Neural progenitor cell (in vitro differentiated cells): ENCODE measurements around the gene TSPAN17. TPM values are rescaled to one million over a fixed set of nuclear protein-coding genes. Genes with fewer than 3 reads are reported as not detected.

Experiments
- DNase-seq: peaks from one replicate; pipeline ENCODE4 v3.0.0-alpha.2; 2016; ENCODE audit warnings: low spot score
- H2AFZ ChIP-seq: fragments of 200-600 bp; sonication (generic); replicated peaks from 2 replicates; pipeline ENCODE4 v1.6.1; 2016; ENCODE audit warnings: antibody characterized with exemption
- H3F3A ChIP-seq: fragments of 200-600 bp; sonication (generic); 2 replicates; pipeline ENCODE4 v1.6.1; 2016; ENCODE audit warnings: antibody characterized with exemption, low read depth
- H3K27ac ChIP-seq: fragments of 200-600 bp; sonication (generic); 2 replicates; pipeline ENCODE4 v1.5.1; 2016; ENCODE audit warnings: mild to moderate bottlenecking
- H3K27me3 ChIP-seq: fragments of 200-600 bp; sonication (generic); 2 replicates; pipeline ENCODE4 v1.6.1; 2016; ENCODE audit warnings: mild to moderate bottlenecking, moderate library complexity
- H3K36me3 ChIP-seq: fragments of 200-600 bp; sonication (generic); 2 replicates; pipeline ENCODE4 v1.5.1; 2016
- H3K4me1 ChIP-seq: fragments of 200-600 bp; sonication (generic); 2 replicates; pipeline ENCODE4 v1.6.1; 2016; ENCODE audit warnings: mixed run types
- H3K4me2 ChIP-seq: fragments of 200-600 bp; sonication (generic); 2 replicates; pipeline ENCODE4 v1.6.1; 2016
- H3K4me3 ChIP-seq: fragments of 200-600 bp; sonication (generic); 2 replicates; pipeline ENCODE4 v1.5.1; 2016
- H3K79me2 ChIP-seq: fragments of 200-600 bp; sonication (generic); 2 replicates; pipeline ENCODE4 v1.6.1; 2016; ENCODE audit warnings: low read depth
- H3K9ac ChIP-seq: fragments of 200-600 bp; sonication (generic); 2 replicates; pipeline ENCODE4 v1.6.1; 2016
- H3K9me3 ChIP-seq: fragments of 200-600 bp; sonication (generic); 2 replicates; pipeline ENCODE4 v1.5.1; 2016; ENCODE audit warnings: low read depth
- H4K20me1 ChIP-seq: fragments of 200-600 bp; sonication (generic); 2 replicates; pipeline ENCODE4 v1.6.1; 2016; ENCODE audit warnings: low read depth
- H3K27ac Mint-ChIP-seq: 3 replicates; pipeline ENCODE4 v1.8.0; 2021; ENCODE audit warnings: mixed read lengths
- H3K27me3 Mint-ChIP-seq: 2 replicates; pipeline ENCODE4 v1.8.0; 2022; ENCODE audit warnings: low read depth, mild to moderate bottlenecking, inconsistent platforms, moderate library complexity, mixed read lengths; ENCODE audit not compliant: insufficient read depth
- H3K36me3 Mint-ChIP-seq: 3 replicates; pipeline ENCODE4 v1.8.0; 2021; ENCODE audit warnings: mixed read lengths
- H3K4me1 Mint-ChIP-seq: 3 replicates; pipeline ENCODE4 v1.8.0; 2021; ENCODE audit warnings: mixed read lengths
- H3K4me3 Mint-ChIP-seq: 3 replicates; pipeline ENCODE4 v1.8.0; 2021; ENCODE audit warnings: mild to moderate bottlenecking, moderate library complexity, mixed read lengths
- H3K9me3 Mint-ChIP-seq: 3 replicates; pipeline ENCODE4 v1.8.0; 2020; ENCODE audit warnings: mixed read lengths
- EZH2 ChIP-seq: fragments of 200-600 bp; sonication (generic); IDR thresholded peaks from 2 replicates; pipeline ENCODE4 v1.6.1; 2017; ENCODE audit warnings: antibody characterized with exemption, mild to moderate bottlenecking, moderate library complexity
- EZH2phosphoT487 ChIP-seq: fragments of 200-600 bp; sonication (generic); IDR thresholded peaks from 2 replicates; pipeline ENCODE4 v1.6.1; 2017; ENCODE audit warnings: antibody characterized with exemption
- total RNA-seq: library from RNA; depleted of rRNA; stranded (reverse); fragments of >200 nt; gene quantifications from 2 replicates; pipeline ENCODE4 v1.2.3, GENCODE V29; 2015; ENCODE audit warnings: low replicate concordance
- TF ChIP-seq, protein P1 (sequence below): fragments of 200-600 bp; sonication (generic); IDR thresholded peaks from 2 replicates; pipeline ENCODE4 v1.5.1; 2017; ENCODE audit warnings: antibody characterized with exemption, mild to moderate bottlenecking

TSPAN17 gene
- total RNA-seq, 1 donor from 2014 or later = 25.9 TPM

DNA sequence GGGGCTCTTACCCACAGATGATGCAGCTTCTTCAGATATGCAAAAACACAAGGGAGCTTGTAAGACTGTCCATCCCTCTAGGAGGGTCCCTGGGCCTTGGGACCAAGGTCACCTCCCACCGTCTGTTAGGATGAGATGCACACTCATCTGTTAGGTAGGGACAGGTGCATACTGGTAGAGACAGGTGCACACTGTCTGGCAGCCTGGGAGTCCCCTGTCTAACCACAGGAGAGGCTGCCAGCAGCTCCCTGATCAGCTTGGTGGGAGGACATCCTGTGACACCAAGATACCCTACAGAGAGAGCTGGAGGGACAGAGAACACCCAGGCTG lies 13.2 kb downstream of the TSPAN17 start:
- Mint-ChIP-seq H3K36me3 (no peaks in the 10 kb centered on the region), H3K4me3 (no peak overlapping the region), H3K27me3 (peaks cover 8% of the 10 kb centered on the region), H3K27ac (no peak overlapping the region), H3K4me1 (peaks cover 7% of the 10 kb centered on the region), H3K9me3 (no peaks in the 10 kb centered on the region)
- TF ChIP-seq EZH2 (no peak), EZH2phosphoT487 (no peak)
- TF ChIP-seq, protein P1, sequence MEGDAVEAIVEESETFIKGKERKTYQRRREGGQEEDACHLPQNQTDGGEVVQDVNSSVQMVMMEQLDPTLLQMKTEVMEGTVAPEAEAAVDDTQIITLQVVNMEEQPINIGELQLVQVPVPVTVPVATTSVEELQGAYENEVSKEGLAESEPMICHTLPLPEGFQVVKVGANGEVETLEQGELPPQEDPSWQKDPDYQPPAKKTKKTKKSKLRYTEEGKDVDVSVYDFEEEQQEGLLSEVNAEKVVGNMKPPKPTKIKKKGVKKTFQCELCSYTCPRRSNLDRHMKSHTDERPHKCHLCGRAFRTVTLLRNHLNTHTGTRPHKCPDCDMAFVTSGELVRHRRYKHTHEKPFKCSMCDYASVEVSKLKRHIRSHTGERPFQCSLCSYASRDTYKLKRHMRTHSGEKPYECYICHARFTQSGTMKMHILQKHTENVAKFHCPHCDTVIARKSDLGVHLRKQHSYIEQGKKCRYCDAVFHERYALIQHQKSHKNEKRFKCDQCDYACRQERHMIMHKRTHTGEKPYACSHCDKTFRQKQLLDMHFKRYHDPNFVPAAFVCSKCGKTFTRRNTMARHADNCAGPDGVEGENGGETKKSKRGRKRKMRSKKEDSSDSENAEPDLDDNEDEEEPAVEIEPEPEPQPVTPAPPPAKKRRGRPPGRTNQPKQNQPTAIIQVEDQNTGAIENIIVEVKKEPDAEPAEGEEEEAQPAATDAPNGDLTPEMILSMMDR = no peak
- H2AFZ ChIP-seq = no peak overlapping the region
- no peak for DNase-seq
- H3F3A ChIP-seq = peaks cover 12% of the 10 kb centered on the region
- H3K27me3 ChIP-seq = no peaks in the 10 kb centered on the region
- no peak overlapping the region for H3K9ac ChIP-seq
- H3K4me1 ChIP-seq = peaks cover 14% of the 10 kb centered on the region
- H3K9me3 ChIP-seq = no peaks in the 10 kb centered on the region
- peaks cover 8% of the 10 kb centered on the region for H4K20me1 ChIP-seq
- no peaks in the 10 kb centered on the region for H3K36me3 ChIP-seq
- no peaks in the 10 kb centered on the region for H3K79me2 ChIP-seq
- H3K27ac ChIP-seq = no peak overlapping the region
- H3K4me3 ChIP-seq = no peak overlapping the region
- H3K4me2 ChIP-seq = no peak overlapping the region

DNA sequence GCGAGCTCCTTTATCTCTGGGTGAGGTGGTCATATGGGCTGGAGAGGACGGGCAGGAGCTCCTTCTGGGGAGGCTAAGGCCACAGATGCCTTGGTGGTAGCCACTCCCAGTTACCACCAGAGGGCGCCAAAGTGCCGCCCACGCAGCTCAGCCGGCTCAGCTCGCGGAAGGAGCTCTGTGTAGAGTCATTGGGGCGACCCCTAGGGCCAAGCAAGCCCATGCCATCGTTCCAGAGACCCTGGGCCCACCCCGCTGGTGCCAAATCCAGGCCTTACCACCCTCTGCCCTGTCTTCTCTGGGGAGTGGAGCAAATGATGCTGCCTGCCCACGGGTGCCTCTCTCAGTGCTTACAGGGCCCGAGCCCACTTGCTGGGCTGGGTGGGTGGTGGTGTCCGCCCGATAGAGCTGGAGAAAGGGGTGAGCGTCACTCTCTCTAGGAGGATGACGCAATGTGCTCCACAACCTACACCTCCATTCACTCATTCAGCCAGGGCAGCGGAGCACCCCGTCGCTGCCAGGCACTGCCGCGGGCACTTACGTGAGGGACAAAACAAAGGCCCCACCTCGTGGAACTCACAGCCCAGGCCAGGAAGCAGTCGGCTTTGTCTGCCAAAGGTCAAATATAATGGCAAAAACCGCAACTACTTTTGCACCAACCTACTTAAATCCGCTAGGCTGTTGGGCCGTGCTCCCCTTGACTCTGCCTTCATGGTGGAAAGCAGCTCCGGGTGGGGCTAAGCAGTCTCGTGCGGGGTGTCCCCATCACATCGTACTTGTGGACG lies 13.8 kb downstream of the TSPAN17 start:
- Histone ChIP-seq H3K4me2 (no peak overlapping the region), H3K27me3 (no peaks in the 10 kb centered on the region), H3F3A (peaks cover 12% of the 10 kb centered on the region), H3K36me3 (no peaks in the 10 kb centered on the region), H3K9ac (no peak overlapping the region), H2AFZ (no peak overlapping the region), H3K4me1 (peaks cover 14% of the 10 kb centered on the region), H3K79me2 (no peaks in the 10 kb centered on the region), H4K20me1 (peaks cover 8% of the 10 kb centered on the region), H3K9me3 (no peaks in the 10 kb centered on the region), H3K4me3 (no peak overlapping the region), H3K27ac (no peak overlapping the region)
- peaks cover 8% of the 10 kb centered on the region for H3K27me3 Mint-ChIP-seq
- H3K36me3 Mint-ChIP-seq = no peaks in the 10 kb centered on the region
- peak; percentile 93 for DNase-seq
- TF ChIP-seq EZH2phosphoT487 (no peak), EZH2 (no peak)
- TF ChIP-seq, protein P1 = peak; percentile 95
- H3K9me3 Mint-ChIP-seq = no peaks in the 10 kb centered on the region
- no peak overlapping the region for H3K4me3 Mint-ChIP-seq
- no peak overlapping the region for H3K27ac Mint-ChIP-seq
- H3K4me1 Mint-ChIP-seq = peaks cover 7% of the 10 kb centered on the region

- no peak for DNase-seq
- H3K36me3 ChIP-seq = no peaks in the 10 kb centered on the region
- H3K4me1 Mint-ChIP-seq = peaks cover 9% of the 10 kb centered on the region
- peaks cover 11% of the 10 kb centered on the region for H3K27me3 Mint-ChIP-seq
- no peaks in the 10 kb centered on the region for H3K27me3 ChIP-seq
- H4K20me1 ChIP-seq = peaks cover 8% of the 10 kb centered on the region
- no peak overlapping the region for H3K4me3 Mint-ChIP-seq
- H3K27ac Mint-ChIP-seq = no peak overlapping the region
- H3K27ac ChIP-seq = no peak overlapping the region
- TF ChIP-seq, protein P1 = no peak
- TF ChIP-seq EZH2 (no peak), EZH2phosphoT487 (no peak)
- H3K9me3 ChIP-seq = no peaks in the 10 kb centered on the region
- H2AFZ ChIP-seq = no peak overlapping the region
- H3K4me2 ChIP-seq = no peak overlapping the region
- no peaks in the 10 kb centered on the region for H3K36me3 Mint-ChIP-seq
- H3K9me3 Mint-ChIP-seq = no peaks in the 10 kb centered on the region
- peaks cover 12% of the 10 kb centered on the region for H3F3A ChIP-seq
- H3K79me2 ChIP-seq = no peaks in the 10 kb centered on the region
- no peak overlapping the region for H3K4me3 ChIP-seq
- no peak overlapping the region for H3K9ac ChIP-seq
- H3K4me1 ChIP-seq = peaks cover 14% of the 10 kb centered on the region
Measured at GRCh38 chr5:176661676-176662075, 14.4 kb downstream of the TSPAN17 start.
